Embryonic facial prominence (tissue), 1 donor: ENCODE data around the gene KCNQ1.

ENCODE experiments used
- DNase-seq: peaks from one replicate; pipeline ENCODE4 v3.0.0-alpha.2; 2016; ENCODE audit errors: extremely low spot score

The KCNQ1 gene

DNA sequence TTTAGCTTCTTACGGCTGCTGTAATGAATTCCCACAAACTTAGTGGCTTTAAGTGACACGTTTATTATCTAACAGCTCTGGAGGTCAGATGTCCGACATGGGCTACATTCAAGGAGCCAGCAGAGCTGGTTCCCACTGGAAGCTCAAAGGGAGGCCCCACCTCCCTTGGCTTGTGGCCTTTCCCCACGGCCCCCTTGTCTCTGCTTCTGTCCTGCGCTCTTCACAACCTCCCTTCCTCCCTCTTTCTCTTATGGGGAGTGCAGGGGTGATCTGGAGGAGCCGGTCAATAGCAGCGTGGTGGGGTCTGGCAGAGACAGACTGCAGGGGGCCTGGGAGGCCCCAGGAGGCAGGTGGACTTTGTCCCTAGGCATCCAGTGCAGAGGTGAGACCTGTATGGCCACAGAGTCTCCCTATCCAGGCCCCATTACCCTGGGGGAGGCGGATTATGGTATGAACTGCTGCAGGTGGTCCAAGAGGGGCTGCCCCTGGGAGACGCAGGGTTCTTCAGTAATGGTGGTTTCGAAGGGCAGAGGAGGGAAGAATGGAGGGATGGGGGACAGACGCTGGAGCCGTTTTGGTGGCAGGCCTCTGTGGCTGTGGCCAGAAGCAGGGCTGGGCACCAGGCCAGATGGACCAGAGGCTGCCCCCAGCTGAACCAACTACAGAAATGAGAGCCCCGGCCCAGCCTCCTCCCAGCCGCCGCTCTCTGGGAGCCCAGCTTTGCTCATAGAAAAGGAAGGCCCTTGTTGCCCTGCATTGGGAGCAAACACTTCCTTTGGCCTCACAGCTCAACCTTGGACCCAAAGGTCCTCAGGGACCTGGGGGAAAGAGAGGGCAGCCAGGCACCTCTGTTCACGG, 285.7 kb downstream of the KCNQ1 start:
- DNase-seq = no peak

DNA sequence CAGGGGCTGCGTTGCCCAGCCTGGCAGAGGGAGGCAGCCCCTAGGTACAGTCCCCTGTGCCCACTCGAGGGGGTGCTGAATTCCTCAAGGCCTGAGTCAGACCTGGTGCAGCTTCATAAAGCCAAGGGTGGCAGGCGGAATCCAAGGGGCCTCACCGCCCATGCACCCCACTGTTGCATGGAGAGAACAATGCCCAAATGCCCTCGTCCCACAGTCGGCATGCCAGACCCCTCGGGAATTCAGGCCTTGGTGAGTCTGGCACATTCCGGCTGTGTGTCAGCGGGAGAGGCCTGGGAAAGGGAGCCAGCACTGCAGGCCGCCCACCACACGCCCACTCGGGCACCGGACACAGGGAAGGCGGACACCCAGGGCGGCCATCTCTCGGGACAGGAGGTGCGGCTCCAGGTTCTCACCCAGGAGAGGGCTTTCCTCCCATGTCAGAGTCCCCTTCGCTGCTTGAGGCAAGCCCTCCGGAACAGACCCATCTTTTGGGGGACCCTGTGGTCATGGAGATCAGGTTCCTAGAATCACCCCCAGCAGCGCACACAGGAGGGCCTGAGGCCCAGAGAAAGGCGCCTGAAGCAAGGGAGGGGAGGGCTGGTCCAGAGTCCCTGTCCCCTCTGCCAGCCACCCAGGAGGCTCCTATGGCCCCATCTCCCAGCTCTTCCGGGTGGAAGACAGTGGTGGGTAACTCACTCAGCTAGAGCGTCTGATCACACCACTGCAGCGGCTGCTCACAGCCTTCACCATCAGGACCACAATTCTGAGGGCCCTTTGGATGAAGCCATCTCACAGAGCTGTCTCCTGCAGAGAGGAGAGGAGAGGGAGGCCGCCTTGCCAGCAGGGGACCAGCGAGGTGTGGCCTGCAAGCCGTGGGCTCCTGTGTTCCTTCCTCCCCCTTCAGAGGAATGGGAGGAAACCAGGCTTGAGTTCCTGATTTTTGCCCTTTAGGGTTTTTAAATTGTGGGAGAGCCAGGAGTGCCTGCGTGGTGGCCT, 286.6 kb downstream of the KCNQ1 start:
- no peak for DNase-seq

DNA sequence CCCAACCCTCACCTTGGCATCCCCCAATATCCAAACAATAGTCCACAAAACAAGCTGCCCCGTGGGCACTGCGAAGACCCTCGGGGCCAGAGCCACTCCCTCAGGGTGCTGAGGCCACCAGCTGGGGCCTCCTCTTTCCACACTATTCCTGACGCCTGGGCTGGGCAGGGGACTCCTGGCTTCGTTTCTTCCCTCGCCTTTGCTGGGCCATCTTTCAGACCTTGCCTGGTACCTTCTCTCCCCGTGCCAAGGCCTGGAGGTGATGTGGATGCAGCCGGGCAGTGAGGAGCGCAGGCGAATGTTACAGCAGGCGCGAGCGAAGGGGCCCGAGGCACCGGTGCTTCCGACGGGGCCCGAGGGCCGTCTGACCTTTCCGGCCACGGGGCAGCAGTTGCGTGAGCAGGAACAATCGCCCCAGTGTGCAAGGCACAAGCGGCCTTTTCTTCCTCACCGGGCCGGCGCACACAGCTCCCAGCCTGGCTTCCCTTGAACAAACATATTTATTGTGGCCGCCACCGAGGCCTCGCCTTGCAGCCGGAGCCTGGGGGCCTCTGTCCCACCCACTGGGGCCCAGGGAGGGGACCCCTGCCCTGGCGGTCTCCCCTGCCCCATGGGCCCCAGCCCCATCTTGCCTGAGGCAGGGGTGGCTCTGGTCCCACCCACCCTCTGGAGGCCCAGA, 287.6 kb downstream of the KCNQ1 start:
- DNase-seq = no peak

DNA sequence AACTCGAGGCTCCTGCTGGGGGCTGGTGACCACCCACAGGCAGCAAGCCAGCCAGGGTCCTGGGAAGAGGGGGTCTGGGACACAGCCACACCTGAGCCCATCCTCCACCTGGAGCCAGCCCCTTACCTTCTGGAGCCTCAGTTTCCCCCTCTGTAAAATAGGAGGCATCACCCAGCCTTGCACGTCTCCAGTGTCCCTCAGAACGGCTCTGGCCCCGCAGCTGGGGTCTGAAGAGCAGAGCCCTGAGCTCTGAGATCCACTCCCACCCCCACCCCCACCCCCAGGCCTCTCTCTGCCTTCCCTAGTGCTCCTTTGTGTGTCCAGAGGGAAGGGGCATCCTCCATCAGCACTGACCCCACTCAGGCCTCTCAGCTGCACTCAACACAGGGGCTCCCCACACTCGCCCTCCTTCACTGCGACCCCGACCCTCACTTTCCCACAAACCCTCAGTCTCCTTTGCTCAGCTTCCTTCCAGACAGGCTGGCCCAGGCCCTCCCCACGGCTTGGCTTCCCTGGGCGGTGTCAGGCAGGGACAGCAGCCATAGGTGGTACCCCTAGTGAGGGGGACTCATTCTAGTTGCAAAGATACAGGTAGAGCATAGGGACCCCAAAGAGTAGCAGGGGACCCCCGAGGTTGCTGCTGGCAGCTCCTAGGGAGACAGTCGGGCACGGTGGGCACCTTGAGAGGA, 288.3 kb downstream of the KCNQ1 start:
- no peak for DNase-seq

DNA sequence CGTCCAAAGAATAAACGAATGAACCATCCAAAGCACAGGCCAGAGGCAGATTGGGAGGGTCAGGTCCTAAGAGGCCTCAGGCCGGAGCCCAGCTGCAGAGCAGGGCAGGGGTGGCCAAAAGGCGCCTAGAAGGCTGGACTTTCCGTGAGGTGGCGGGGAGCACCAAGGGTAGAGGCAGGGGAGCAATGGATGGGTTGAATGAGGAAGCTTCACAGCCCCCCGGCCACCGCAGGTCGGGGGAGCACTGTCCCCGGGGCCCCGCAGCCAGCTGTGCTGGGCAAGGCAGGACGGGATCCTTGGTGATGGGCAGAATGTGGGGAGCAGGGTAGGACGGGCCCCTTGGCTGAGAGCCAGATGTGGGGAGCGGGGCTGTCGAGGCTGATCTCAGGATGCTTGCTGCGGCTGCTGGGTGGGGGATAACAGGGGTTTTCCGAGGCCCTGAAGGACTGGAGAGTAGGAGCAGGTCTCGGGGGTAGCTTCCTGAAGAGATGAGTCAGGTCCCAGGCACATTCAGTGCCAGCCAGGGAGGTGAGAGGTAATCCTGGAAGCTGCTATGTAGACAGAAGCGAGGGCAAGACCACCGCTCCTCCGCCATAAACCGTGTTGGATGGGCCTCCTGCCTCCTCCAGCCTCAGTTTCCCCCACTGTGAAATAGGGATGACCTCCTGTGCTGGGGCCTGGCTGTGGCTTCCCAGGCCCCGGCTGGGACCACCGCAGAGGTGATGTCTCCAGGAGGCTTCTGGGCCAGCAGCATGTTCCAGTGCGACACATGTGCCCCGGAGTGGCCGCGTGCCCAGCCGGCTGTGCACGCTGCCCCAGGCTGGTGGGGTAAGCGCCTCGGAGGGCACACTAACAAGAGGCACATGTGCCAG, 289.6 kb downstream of the KCNQ1 start:
- DNase-seq = no peak

DNA sequence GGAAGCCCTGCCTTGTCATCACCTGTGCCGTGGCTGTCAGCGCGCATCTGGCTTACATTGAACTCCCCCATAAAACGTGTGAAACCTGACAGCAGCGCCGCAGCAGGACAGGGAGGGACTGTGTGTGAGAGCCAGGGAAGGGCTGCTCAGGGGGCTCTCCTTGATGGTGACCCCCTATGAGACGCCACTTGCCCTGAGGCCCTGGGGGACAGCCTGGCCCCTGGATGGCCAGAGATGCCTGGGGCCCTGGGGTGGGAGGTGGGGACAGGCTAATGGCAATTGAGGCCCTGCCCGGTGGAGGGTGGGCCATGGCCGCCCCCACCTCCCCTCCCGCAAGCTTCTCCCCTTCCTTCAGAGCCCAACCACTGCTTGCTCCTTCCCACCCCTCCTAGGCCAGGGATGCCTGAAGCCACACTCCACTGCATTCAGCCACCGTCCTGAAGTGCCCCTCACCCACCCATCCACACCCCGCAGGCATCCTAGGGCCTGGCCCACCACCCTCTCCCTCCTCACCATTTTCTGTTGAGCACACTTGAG, 290.3 kb downstream of the KCNQ1 start:
- no peak for DNase-seq

DNA sequence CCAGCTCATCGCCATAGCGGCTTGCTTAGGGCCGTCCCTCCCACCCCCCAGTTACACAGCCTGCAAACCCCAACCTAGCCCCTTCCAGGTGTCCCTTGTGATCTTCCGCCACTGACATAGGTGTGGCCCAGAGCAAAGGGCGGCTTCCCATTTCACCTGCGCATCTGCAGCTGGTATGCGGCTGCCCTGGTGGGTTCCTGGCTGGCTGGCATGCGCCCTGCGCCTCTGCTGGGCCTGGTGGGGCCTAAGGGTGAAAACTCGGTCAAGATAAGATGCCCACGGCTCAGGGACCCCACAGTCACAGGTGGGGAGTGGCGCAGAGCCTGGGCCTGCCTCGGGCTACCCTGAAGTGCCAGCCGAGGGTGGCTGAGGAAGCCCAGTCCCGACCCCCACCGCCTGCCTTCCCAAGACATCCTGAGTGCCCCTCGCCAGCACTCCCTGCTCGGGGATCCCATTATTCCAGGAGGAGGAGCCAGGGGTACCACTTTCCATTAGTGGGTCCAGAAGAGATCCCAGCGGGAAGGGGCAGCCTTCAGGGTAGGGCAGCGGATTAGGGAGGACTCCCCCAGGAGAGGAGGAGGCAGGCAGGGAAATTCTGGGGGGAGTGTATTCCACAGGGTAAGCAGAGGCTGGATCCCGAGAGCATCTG, 291.9 kb downstream of the KCNQ1 start:
- no peak for DNase-seq

DNA sequence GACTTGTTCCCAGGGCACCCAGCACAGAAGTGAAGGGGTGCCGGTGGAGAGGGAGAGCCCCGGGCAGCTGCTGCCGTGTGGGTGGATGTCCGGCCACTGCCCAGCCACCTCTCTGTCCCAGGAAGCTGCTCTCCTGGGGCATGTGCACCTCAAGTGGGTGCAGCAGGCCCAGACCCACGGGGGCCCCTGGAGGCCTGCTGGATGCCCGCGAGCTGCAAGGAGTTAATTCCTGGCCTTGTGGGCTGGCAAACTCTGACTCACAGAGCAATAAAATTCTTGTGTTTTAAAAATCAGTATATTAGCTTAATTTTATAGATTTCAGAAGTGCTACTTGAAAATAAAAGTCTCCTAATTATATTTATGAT, 292.4 kb downstream of the KCNQ1 start:
- DNase-seq = no peak

DNA sequence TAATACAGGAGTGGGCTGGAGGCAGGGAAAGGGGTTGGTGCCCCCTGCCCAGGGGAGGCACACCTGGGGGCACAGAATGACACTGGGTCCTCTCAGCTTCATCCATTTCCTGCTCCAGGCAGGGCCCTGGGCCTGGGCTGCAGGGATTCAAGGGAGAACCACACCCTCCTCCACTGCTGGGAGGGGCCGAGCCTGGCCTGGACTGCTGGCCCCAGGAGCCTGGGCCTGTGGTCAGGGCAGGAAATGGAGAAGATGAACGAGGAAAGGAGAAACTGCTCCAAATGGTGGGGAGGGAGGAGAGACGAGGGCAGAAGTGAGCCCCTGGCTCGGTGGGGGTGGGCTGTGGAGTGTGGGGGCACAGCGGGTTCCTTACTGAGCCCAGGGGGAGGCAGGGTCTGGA, 293.1 kb downstream of the KCNQ1 start:
- DNase-seq = no peak

DNA sequence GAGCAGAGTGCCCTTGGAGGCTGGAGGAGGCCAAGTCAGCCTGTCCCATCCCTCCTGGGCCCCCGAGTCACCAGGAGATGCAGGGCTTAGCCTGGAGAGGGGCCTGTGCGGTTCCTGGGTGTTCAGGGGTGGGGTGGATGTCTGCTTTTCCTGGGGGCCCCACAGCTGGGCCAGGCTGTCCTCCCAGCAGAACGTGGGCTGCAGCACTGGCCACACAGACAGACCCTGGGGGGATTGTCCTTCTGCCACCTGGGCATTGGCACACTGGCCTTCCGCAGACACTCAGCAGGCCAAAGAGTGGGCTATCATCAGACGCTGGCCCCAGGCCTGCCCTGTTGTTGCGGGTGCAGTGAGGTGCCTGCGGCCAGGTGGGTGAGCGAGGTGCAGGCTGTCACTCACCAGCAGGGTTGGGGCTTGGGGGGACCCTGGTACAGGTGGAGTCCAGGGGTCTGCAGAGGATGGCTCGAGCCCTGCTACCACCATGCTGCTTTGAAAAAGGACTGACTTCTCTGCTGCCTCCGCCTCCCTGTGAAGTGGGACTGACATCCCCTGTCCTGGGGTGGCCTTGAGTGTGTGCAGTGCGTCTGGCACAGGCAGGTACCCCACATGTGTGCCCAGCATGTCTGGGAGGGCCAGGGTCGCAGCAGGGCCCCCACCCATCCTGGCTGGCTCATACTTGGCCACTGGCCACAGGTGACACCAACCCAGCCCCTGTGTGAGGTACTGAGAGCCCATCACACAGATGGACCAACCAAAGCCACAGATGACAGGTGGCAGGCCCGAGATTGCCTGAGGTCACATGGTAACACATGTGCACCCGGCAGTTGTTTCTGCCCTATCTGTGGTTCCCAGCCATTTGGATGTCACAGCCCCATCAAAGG, 294.0 kb downstream of the KCNQ1 start:
- no peak for DNase-seq

DNA sequence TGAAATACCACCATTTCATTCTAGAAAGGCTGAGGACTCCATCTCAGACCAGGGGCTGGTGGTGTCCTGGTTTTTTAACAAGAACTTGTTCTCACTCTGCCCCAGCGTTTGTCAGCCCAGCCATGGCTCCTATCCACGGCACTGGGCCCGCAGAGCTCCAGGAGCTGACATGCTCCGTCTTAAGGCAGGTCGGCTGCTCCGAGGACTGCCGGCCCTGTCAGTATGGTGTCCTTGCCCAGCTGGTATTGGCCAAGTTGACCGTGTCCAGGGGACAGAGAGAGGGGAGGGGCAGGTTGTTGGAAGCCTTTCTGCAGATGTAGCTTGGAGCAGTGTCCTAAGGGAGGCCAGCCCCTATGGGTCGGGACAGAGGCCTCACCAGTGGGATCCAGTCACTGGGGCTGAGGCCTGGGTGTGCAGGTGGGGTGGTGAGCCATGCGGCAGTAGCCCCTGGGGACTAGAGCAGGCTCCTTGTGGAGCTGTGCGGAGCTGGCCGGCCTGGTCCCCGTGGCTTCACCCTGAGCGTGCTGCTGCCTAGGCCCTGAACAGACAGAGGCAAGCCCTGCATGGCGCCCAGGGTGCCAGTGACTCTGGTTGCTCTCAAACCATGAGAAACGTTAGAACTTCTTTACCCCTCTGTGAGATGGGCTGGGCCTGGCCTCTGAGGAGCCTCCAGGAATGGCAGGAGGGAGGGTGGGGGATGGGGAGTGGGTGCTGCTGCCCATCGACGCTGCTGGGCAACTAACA, 294.9 kb downstream of the KCNQ1 start:
- DNase-seq = no peak

DNA sequence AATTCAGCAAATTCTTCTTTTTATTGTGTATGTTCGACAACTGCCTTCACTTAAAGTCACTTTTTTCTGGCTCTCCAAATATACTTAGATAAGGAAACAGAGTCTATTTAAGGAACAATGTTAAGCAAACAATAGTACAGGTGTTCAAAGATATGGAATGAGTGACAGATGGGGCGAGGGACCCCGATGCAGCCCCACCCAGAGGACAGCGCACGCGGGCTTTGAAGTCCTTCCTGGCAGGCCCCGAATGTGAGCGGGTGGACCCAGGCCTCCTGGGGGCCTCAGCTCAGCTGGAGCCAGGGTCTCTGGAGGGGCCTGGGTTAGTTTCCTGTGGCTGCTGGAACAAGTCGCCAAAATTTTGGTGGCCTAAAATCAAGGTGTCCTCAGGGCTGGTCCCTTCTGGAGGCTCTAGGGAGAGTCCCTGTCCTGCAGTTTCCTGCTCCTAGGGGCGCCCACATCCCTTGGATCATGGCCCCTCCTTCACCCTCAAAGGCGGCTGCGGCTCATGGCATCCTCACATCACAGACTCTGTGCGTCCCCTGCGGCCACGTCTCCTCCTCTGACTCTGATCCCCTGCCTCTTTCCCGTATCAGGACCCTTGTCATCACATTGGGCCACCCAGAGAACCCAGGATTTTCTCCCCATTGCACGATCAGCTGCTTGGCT, 295.6 kb downstream of the KCNQ1 start:
- no peak for DNase-seq

DNA sequence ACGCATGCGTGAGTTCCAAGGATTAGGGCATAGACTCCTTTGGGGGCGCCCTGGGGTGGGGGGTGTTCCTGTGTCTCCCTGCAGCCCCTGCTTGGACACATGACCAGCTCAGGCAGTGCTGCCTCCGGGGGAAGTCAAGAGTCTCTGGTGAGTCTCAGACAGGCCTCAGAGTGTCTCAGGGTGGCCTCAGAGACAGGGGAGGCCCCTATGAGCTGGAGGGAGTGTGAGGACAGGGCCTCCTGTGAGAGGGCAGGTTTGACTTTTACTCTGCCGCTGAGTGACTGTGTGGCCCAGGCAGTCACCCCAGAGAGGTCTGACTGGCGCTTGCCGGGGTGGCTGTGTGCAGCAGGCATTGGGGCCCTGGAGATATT, 296.2 kb downstream of the KCNQ1 start:
- DNase-seq = no peak

DNA sequence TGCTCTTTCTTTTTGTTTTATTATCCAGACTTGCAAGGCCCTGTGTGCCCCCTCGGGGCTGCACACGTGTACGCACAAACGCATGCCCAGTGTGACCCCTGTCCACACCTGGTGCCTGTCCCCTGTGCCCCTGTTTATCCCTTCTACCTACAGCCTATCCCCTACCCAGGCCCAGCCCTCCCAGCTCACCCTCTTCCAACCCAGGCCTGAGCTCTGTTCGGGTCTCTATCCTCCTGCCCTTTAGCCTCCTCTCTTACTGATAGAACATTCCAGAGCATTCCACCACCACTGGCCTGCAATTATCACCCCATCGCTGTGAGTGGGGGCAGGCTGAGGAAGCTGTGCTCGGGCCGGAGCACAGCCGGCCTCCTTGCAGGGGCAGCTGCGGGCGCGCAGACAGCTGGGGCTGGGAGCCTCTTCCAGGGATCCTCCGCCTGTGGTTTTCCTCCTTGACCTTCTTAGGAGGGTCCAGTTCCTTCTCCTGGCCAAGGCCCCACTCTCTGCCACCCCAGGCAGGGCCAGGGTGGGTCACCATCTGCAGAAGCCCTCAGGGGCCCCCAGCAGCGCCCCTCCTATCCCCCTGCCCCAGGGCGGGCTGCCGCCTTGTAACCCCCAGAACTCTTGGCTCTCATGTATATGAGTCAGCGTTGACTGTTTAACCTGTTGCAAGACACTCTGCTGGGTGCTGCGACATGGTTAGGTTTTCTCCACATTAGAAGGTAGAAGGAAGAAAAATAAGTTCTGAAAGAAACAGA, 296.7 kb downstream of the KCNQ1 start:
- DNase-seq = no peak

DNA sequence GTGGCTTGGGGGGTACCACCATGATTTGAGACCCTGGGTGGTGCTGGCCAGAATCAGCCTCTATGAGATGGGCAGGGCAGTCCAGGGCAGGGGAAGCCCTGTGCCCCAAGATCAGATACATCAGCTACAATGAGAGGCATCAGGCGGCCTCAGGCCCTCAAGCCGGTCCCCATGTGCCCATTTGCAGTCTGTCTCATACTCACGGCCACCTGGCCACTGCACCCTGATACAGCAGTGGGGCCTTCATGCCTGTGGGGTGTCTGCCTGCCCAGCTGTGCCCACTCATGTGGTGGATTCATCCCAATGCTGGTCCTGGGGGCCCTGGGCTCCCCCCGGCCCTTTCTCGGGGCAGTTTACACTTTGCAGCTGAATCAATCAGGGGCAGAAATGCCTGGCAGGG, 297.4 kb downstream of the KCNQ1 start:
- no peak for DNase-seq

DNA sequence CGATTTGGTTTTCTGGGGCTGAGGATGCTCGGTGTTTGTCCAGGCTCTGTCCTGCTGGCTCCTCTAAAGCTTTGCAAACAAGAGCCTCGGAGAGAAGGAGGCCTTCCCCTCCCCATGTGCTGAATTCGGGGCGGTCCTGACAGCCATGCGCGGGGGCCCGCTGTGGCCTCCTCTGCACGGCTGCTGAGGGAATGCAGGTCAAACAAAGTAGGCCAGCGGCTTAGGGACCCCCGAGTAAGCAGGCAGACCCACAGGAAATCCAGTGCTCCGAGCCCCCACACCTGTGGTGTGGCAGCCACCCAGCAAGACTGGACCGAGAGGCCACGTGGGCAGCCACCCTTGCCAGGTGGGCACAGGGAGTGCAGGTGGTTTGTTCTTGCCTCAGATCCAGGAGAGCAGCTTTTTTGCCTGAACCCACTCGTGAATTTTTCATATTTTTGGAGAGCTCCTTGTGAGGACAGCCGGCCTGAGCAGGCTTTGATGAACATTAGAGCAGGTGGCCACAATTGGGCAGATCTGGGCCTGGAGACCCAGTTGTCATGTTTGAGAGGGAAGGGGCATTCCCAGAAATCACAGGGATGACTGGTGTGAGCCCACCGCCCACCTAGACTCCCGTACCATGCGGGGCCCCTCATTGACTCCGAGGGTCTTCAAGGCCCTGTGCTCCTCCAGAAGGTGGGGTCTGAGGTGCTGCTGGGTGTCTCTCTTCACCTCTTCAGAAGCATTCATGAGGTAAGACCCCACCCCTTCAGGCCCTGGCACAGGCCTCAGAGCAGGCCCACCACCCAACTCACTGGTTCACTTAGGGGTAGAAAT, 298.0 kb downstream of the KCNQ1 start:
- no peak for DNase-seq
